ENCODE data around the gene FUT8.

Gene FUT8

GRCh38 chr14:65370801-65371248 lies 41.7 kb upstream of the FUT8 start:
- H3K36me3 ChIP-seq (ENCODE audit: insufficient read depth, low read length): no peaks in the 10 kb centered on the region
- H3K27me3 ChIP-seq (ENCODE audit: insufficient read depth, low read length, poor library complexity): no peaks in the 10 kb centered on the region
- no peaks in the 10 kb centered on the region for H3K4me1 ChIP-seq (ENCODE audit: insufficient read depth, low read length)
- H3K9ac ChIP-seq (ENCODE audit: low read depth, low read length): no peak overlapping the region
- H4K20me1 ChIP-seq (ENCODE audit: insufficient read depth, low read length): no peaks in the 10 kb centered on the region
- H2AFZ ChIP-seq (ENCODE audit: low read depth, low read length): no peak overlapping the region
- H3K4me3 ChIP-seq (ENCODE audit: low read depth in 1 of 2, low read length in 2 of 2): no peak overlapping the region
- H3K9me3 ChIP-seq (ENCODE audit: insufficient read depth, low read length, severe bottlenecking): no peaks in the 10 kb centered on the region
- TF ChIP-seq CTCF (IDR thresholded peaks at IDR 0.05; ENCODE audit: borderline replicate concordance, extremely low read depth, low read length, poor library complexity, severe bottlenecking): no peak
- TF ChIP-seq EZH2 (IDR thresholded peaks at IDR 0.05; ENCODE audit: borderline replicate concordance, low read depth, low read length, severe bottlenecking): no peak
- DNase-seq: no peak
- H3K4me2 ChIP-seq (ENCODE audit: insufficient read depth, low read length): no peak overlapping the region
- no peaks in the 10 kb centered on the region for H3K79me2 ChIP-seq (ENCODE audit: insufficient read depth, low read length)
- no peak for ATAC-seq (ENCODE audit: insufficient read depth, low read depth)
- H3K27ac ChIP-seq (ENCODE audit: low read length): no peak overlapping the region

- DNase-seq (no peak), ATAC-seq (ENCODE audit: insufficient read depth, low read depth) (no peak)
- H3K27me3 ChIP-seq (ENCODE audit: insufficient read depth, low read length, poor library complexity): no peaks in the 10 kb centered on the region
- no peaks in the 10 kb centered on the region for H3K9me3 ChIP-seq (ENCODE audit: insufficient read depth, low read length, severe bottlenecking)
- H3K4me3 ChIP-seq (ENCODE audit: low read depth in 1 of 2, low read length in 2 of 2): no peak overlapping the region
- no peaks in the 10 kb centered on the region for H4K20me1 ChIP-seq (ENCODE audit: insufficient read depth, low read length)
- no peak overlapping the region for H3K9ac ChIP-seq (ENCODE audit: low read depth, low read length)
- no peak overlapping the region for H3K4me2 ChIP-seq (ENCODE audit: insufficient read depth, low read length)
- H3K27ac ChIP-seq (ENCODE audit: low read length): no peak overlapping the region
- H3K4me1 ChIP-seq (ENCODE audit: insufficient read depth, low read length): no peaks in the 10 kb centered on the region
- H3K36me3 ChIP-seq (ENCODE audit: insufficient read depth, low read length): no peaks in the 10 kb centered on the region
- TF ChIP-seq CTCF (IDR thresholded peaks at IDR 0.05; ENCODE audit: borderline replicate concordance, extremely low read depth, low read length, poor library complexity, severe bottlenecking) (no peak), EZH2 (IDR thresholded peaks at IDR 0.05; ENCODE audit: borderline replicate concordance, low read depth, low read length, severe bottlenecking) (no peak)
- no peaks in the 10 kb centered on the region for H3K79me2 ChIP-seq (ENCODE audit: insufficient read depth, low read length)
- H2AFZ ChIP-seq (ENCODE audit: low read depth, low read length): no peak overlapping the region
Observed at GRCh38 chr14:65371784-65372183, 40.7 kb upstream of the FUT8 start.

- Histone ChIP-seq H2AFZ (ENCODE audit: low read depth, low read length) (no peak overlapping the region), H3K4me1 (ENCODE audit: insufficient read depth, low read length) (no peaks in the 10 kb centered on the region), H4K20me1 (ENCODE audit: insufficient read depth, low read length) (no peaks in the 10 kb centered on the region), H3K36me3 (ENCODE audit: insufficient read depth, low read length) (no peaks in the 10 kb centered on the region), H3K27ac (ENCODE audit: low read length) (no peak overlapping the region), H3K4me3 (ENCODE audit: low read depth in 1 of 2, low read length in 2 of 2) (no peak overlapping the region), H3K79me2 (ENCODE audit: insufficient read depth, low read length) (no peaks in the 10 kb centered on the region), H3K27me3 (ENCODE audit: insufficient read depth, low read length, poor library complexity) (no peaks in the 10 kb centered on the region), H3K4me2 (ENCODE audit: insufficient read depth, low read length) (no peak overlapping the region), H3K9me3 (ENCODE audit: insufficient read depth, low read length, severe bottlenecking) (no peaks in the 10 kb centered on the region), H3K9ac (ENCODE audit: low read depth, low read length) (no peak overlapping the region)
- ATAC-seq (ENCODE audit: insufficient read depth, low read depth): no peak
- DNase-seq: no peak
- TF ChIP-seq EZH2 (IDR thresholded peaks at IDR 0.05; ENCODE audit: borderline replicate concordance, low read depth, low read length, severe bottlenecking) (no peak), CTCF (IDR thresholded peaks at IDR 0.05; ENCODE audit: borderline replicate concordance, extremely low read depth, low read length, poor library complexity, severe bottlenecking) (no peak)
Observed at GRCh38 chr14:65373016-65373670, 39.4 kb upstream of the FUT8 start.

Data from DND-41 (cell line).